IMR-90 (cell line): ENCODE data around the gene PI16. TPM values are rescaled to one million over a fixed set of nuclear protein-coding genes. Genes with fewer than 3 reads are reported as not detected.

ENCODE experiments used
- ATAC-seq: fragments of 200-7000 bp; cut with Tn5 transposase; 2 replicates; pipeline ENCODE4 v1.9.1; 2020; ENCODE audit warnings: low read depth, mild to moderate bottlenecking, moderate library complexity
- BruUV-seq: library from RNA; stranded (reverse); fragments of 400-500 nt; replicated peaks from 2 replicates; lab custom pipeline; 2021; lab: Mats Ljungman, UMichigan
- CTCF ChIA-PET: fragments of 300-600 bp; formaldehyde crosslinking; extraction: SDS; loops from one replicate; lab custom pipeline; 2021; ENCODE audit warnings: antibody characterized with exemption; lab: Yijun Ruan, JAX
- POLR2A ChIA-PET: fragments of 300-600 bp; sonication (Branson Sonifier 250); formaldehyde crosslinking; loops from one replicate; lab custom pipeline; 2022; ENCODE audit warnings: antibody characterized with exemption; ENCODE audit not compliant: unreplicated experiment; lab: Charles Lee
- DNase-seq: peaks from one replicate; pipeline ENCODE4 v3.0.0; 2013
- H2AFZ ChIP-seq: replicated peaks from 2 replicates; pipeline ENCODE3; 2013; ENCODE audit warnings: low read length, mild to moderate bottlenecking; ENCODE audit not compliant: poor library complexity
- H2AK5ac ChIP-seq: 2 replicates; pipeline ENCODE4 v1.6.1; 2013; ENCODE audit warnings: low read depth, low read length, inconsistent platforms
- H2AK9ac ChIP-seq: replicated peaks from 2 replicates; pipeline ENCODE3; 2013; ENCODE audit warnings: mild to moderate bottlenecking, low read depth, low read length, moderate library complexity; ENCODE audit not compliant: poor library complexity
- H2BK120ac ChIP-seq: 2 replicates; pipeline ENCODE4 v1.6.1; 2013; ENCODE audit warnings: low read depth, low read length, inconsistent platforms
- H2BK15ac ChIP-seq: 3 replicates; pipeline ENCODE4 v1.6.1; 2013; ENCODE audit warnings: low read depth, low read length, inconsistent platforms
- H2BK20ac ChIP-seq: 2 replicates; pipeline ENCODE4 v1.6.1; 2013; ENCODE audit warnings: low read depth, mild to moderate bottlenecking, inconsistent platforms, low read length, moderate library complexity
- H2BK5ac ChIP-seq: 2 replicates; pipeline ENCODE4 v1.6.1; 2013; ENCODE audit warnings: mild to moderate bottlenecking, low read depth, low read length, inconsistent platforms; ENCODE audit not compliant: poor library complexity, severe bottlenecking
- H3K14ac ChIP-seq: replicated peaks from 2 replicates; pipeline ENCODE4 v1.6.1; 2013; ENCODE audit warnings: low read depth, low read length, inconsistent platforms
- H3K18ac ChIP-seq: 2 replicates; pipeline ENCODE4 v1.6.1; 2013; ENCODE audit warnings: low read depth, low read length, control low read depth
- H3K23ac ChIP-seq: 2 replicates; pipeline ENCODE4 v1.6.1; 2013; ENCODE audit warnings: low read depth, low read length, inconsistent platforms
- H3K27ac ChIP-seq: 2 replicates; pipeline ENCODE4 v1.5.1; 2013; ENCODE audit warnings: mild to moderate bottlenecking, control low read depth, low read length; ENCODE audit not compliant: insufficient read depth
- H3K27me3 ChIP-seq: 2 replicates; pipeline ENCODE4 v1.6.1; 2013; ENCODE audit warnings: low read length; ENCODE audit not compliant: control insufficient read depth, insufficient read depth
- H3K36me3 ChIP-seq: 2 replicates; pipeline ENCODE4 v1.6.1; 2013; ENCODE audit warnings: low read length, mixed read lengths; ENCODE audit not compliant: control insufficient read depth, insufficient read depth
- H3K4ac ChIP-seq: 2 replicates; pipeline ENCODE4 v1.6.1; 2013; ENCODE audit warnings: low read depth, low read length, inconsistent platforms
- H3K4me1 ChIP-seq: 2 replicates; pipeline ENCODE4 v1.6.1; 2013; ENCODE audit warnings: low read length, mixed read lengths; ENCODE audit not compliant: control insufficient read depth, insufficient read depth
- H3K4me2 ChIP-seq: 2 replicates; pipeline ENCODE4 v1.6.1; 2013; ENCODE audit warnings: low read depth, mild to moderate bottlenecking, control low read depth, low read length, moderate library complexity
- H3K4me3 ChIP-seq: 2 replicates; pipeline ENCODE4 v1.5.1; 2013; ENCODE audit warnings: low read depth, mild to moderate bottlenecking, control low read depth, low read length, moderate library complexity; ENCODE audit not compliant: insufficient read depth
- H3K56ac ChIP-seq: 2 replicates; pipeline ENCODE4 v1.6.1; 2013; ENCODE audit warnings: low read length, inconsistent platforms; ENCODE audit not compliant: insufficient read depth; ENCODE audit errors: extremely low read depth
- H3K79me1 ChIP-seq, 2 experiments: 2 replicates each; pipeline ENCODE4 v1.6.1; 2013; ENCODE audit warnings: low read length in 2 of 2, inconsistent platforms in 1 of 2, low read depth in 1 of 2
- H3K9ac ChIP-seq: 2 replicates; pipeline ENCODE4 v1.6.1; 2013; ENCODE audit warnings: low read depth, low read length, control low read depth
- H3K9me1 ChIP-seq: 2 replicates; pipeline ENCODE4 v1.6.1; 2013; ENCODE audit warnings: low read length, inconsistent platforms; ENCODE audit not compliant: insufficient read depth
- H3K9me3 ChIP-seq: 2 replicates; pipeline ENCODE4 v1.6.1; 2013; ENCODE audit warnings: low read length; ENCODE audit not compliant: control insufficient read depth, insufficient read depth
- H4K20me1 ChIP-seq: 2 replicates; pipeline ENCODE4 v1.6.1; 2013; ENCODE audit warnings: low read length, inconsistent platforms; ENCODE audit not compliant: insufficient read depth
- H4K5ac ChIP-seq: 2 replicates; pipeline ENCODE4 v1.6.1; 2013; ENCODE audit warnings: mild to moderate bottlenecking, low read depth, low read length, control low read depth
- H4K8ac ChIP-seq, 2 experiments: 2 replicates each; pipeline ENCODE4 v1.6.1; 2013; ENCODE audit warnings: low read depth in 2 of 2, low read length in 2 of 2, control low read depth in 1 of 2, inconsistent platforms in 1 of 2
- H4K91ac ChIP-seq: 2 replicates; pipeline ENCODE4 v1.6.1; 2013; ENCODE audit warnings: low read depth, low read length, inconsistent platforms; ENCODE audit not compliant: insufficient read depth
- POLR2A ChIP-seq: IDR thresholded peaks from 2 replicates; pipeline ENCODE4 v1.6.1; 2012; ENCODE audit warnings: mild to moderate bottlenecking, low read depth, low read length
- WGBS, 2 experiments: methylation state at CpG; one replicate each; pipeline versions ENCODE4 v1.1.5 to v1.1.7; 2013; ENCODE audit warnings: missing lambda C conversion rate in 2 of 2; ENCODE audit not compliant: insufficient read length in 1 of 2; ENCODE audit errors: extremely low coverage in 2 of 2; 5-methylcytosine and 5-hydroxymethylcytosine counted together
- dilution Hi-C: fragments of 300-500 bp; cut with HindIII; formaldehyde crosslinking; loops from one replicate; pipeline ENCODE4 v1.14.3; 2018; ENCODE audit warnings: low sequenced_read_pairs; ENCODE audit not compliant: unreplicated experiment
- in situ Hi-C: fragments of 300-500 bp; cut with MboI; formaldehyde crosslinking; loops from 3 replicates; pipeline ENCODE4 v1.14.3; 2019; ENCODE audit warnings: low sequenced_read_pairs, inconsistent platforms, mixed read lengths
- intact Hi-C: fragments of 100-400 bp; cut with micrococcal nuclease; formaldehyde crosslinking; loops from 2 replicates; pipeline ENCODE4 v1.10.0; 2022
- polyA plus RNA-seq, 3 experiments: library from polyadenylated mRNA; depleted of rRNA; stranded (reverse); fragments of >200 nt; gene quantifications; 2 replicates each; pipeline ENCODE4 v1.2.3, GENCODE V29; 2012; ENCODE audit warnings: low replicate concordance in 1 of 3
- total RNA-seq: library from RNA; depleted of rRNA; stranded (reverse); fragments of >200 nt; gene quantifications from 2 replicates; pipeline ENCODE4 v1.2.3, GENCODE V29; 2012

PI16 gene
- total and polyA plus RNA-seq, 2 of the 4 experiments (the other 2 are of a cell fraction): 0.21 TPM; not detected in 1

- intact Hi-C loops (no loop called here), in situ Hi-C loops (no loop called here), dilution Hi-C loops (no loop called here)
- Histone ChIP-seq H3K9ac (no peak overlapping the region), H3K9me3 (no peaks in the 10 kb centered on the region), H3K27me3 (no peaks in the 10 kb centered on the region), H3K4me3 (no peak overlapping the region), H4K91ac (no peak overlapping the region), H2AK9ac (no peak overlapping the region), H4K5ac (no peak overlapping the region), H4K8ac (no peak overlapping the region), H3K4me2 (no peak overlapping the region), H2BK20ac (no peak overlapping the region; the same call in 1 of the 2 replicates), H3K36me3 (no peaks in the 10 kb centered on the region), H2BK15ac (no peak overlapping the region), H3K9me1 (no peaks in the 10 kb centered on the region), H3K56ac (no peak overlapping the region), H3K14ac (no peak overlapping the region), H2BK120ac (no peak overlapping the region), H2AK5ac (no peak overlapping the region; the same call in 1 of the 2 replicates), H3K27ac (no peak overlapping the region), H3K79me1 (no peaks in the 10 kb centered on the region), H3K23ac (no peak overlapping the region), H4K20me1 (no peaks in the 10 kb centered on the region), H3K4me1 (peaks cover 5% of the 10 kb centered on the region; the same call in 1 of the 2 replicates), H2AFZ (no peak overlapping the region), H3K4ac (no peak overlapping the region), H3K18ac (no peak overlapping the region), H2BK5ac (no peak overlapping the region)
- no peak for DNase-seq
- TF ChIP-seq POLR2A: no peak
- 100% methylated on average over 2 of the region's 4 CpGs; no CpG with 5 or more reads in 1 of the 2 experiments for WGBS, 2 experiments
- CTCF ChIA-PET: no interaction called here
- POLR2A ChIA-PET: no interaction called here
- no peak for ATAC-seq
- no TSS peak for BruUV-seq
These were observed 8.0 kb upstream of the PI16 start for GRCh38 chr6:36946526-36946925.
